ENCODE results near the gene SFTPA1.

DNA sequence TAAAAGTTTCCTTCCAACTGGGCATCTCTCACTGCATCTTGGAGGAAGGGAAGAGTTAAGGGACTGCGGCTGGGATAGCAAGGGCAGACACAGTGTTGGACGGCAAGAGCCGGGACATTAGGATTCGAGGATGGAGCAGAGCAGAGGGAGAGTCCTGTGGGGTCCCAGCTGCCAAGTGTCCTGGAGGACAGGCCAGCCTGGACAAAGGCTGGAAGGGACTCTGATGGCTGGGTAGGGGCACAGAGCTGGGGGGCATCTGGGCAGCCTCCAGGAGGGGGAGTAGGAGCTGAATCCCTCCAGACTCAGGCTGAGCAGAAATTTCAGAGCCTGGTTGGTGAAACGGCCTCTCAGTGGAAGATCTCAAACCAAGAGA is 19.2 kb downstream of the SFTPA1 start:
- TF ChIP-seq CTCF (optimal IDR thresholded peaks at IDR 0.05 in 1 of 3, IDR thresholded peaks at IDR 0.05 in 1 of 3, conservative IDR thresholded peaks at IDR 0.05 in 1 of 3; ENCODE audit: extremely low read depth in 1 of 3, insufficient read depth in 2 of 3, low read length in 3 of 3) (no peak), EZH2 (IDR thresholded peaks at IDR 0.05; ENCODE audit: low read length) (no peak)

Data from keratinocyte (primary cell).